Effector memory CD8-positive, alpha-beta T cell (primary cell): ENCODE data around the gene PIH1D2.

Experiments used
- ATAC-seq: fragments of 150-1000 bp; cut with Tn5 transposase; replicated peaks from 2 replicates; pipeline ENCODE4 v1.10.0; 2021; ENCODE audit warnings: mild to moderate bottlenecking, moderate library complexity
- DNase-seq, 3 experiments: peaks; one replicate each; pipeline ENCODE4 v3.0.0; 2021
- H3K27ac Mint-ChIP-seq, 2 donors: one replicate each; pipeline ENCODE4 v1.8.0; 2022; ENCODE audit warnings: mild to moderate bottlenecking in 2 of 2, mixed read lengths in 2 of 2, moderate library complexity in 2 of 2
- H3K27me3 Mint-ChIP-seq, 2 donors: one replicate each; pipeline ENCODE4 v1.8.0; 2022; ENCODE audit warnings: mixed read lengths in 2 of 2
- H3K36me3 Mint-ChIP-seq: one replicate; pipeline ENCODE4 v1.8.0; 2022; ENCODE audit warnings: mild to moderate bottlenecking, moderate library complexity, mixed read lengths; ENCODE audit not compliant: insufficient read depth
- H3K4me1 Mint-ChIP-seq, 2 donors: one replicate each; pipeline ENCODE4 v1.8.0; 2022; ENCODE audit warnings: low read depth in 2 of 2, mixed read lengths in 2 of 2
- H3K4me3 Mint-ChIP-seq, 2 donors: one replicate each; pipeline ENCODE4 v1.8.0; 2022; ENCODE audit warnings: mild to moderate bottlenecking in 2 of 2, mixed read lengths in 2 of 2, moderate library complexity in 2 of 2
- H3K9me3 Mint-ChIP-seq, 2 donors: one replicate each; pipeline ENCODE4 v1.8.0; 2022; ENCODE audit warnings: mixed read lengths in 2 of 2
- total RNA-seq, 9 experiments: gene quantifications; one replicate each; lab custom pipeline; 2026; lab: John Stamatoyannopoulos, UW

Gene PIH1D2, protein sequence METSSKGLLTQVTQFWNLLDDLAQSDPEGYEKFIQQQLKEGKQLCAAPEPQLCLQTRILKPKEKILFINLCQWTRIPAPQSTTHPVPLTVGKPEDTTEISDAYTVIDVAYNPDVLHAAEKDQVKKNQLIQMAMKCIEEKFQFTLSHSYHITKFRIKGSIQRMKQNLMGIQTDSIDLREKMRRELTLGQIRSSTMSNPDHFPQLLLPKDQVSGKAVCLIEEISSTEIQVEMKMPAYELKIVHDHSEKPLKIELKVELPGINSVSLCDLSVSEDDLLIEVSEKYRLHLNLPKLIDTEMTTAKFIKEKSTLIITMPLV
- 0 to 0.66 (median 0.37) reads per million in 9 experiments for total RNA-seq

DNA sequence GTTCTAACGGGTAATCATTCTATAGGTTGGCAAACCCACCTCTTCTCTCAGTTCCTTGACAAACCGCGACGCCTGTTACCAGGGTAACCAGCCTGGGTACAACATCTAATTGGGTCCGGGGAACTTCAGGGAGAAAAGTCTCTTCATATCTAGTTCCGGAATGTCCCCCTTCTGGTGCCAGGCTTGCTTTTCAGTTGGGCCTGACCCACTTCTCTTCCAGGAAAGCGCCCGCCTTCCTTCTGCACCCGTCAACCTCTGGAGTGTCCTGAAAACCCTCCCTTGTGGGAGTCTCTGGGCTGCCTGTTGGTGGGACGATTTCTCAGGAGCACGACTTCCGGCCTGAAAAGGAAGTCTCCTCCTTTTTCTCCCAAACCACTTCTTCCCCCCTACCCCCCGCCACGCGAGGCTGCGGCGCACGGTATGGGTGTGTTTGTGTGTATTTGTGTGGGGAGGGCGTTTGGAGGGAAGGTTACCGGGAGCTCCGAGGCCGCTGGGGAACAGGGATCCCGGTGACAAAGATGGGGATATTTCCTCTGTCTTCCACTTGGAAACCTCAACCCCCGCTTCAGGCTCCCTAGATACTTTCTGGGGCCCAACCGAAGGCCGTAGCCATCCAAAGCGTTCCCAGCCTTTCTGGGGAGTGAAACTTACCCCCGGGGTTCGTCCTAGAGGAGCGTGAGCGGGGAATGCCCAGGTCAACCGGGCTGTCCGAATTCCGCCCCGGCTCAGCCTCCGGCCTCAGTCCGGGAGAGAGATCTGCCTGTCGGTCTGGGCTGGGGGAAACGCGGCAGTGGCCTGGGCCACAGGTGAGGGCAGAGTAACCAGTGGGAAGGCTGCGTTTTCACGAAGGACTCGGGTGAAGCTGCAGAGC, at the start of gene PIH1D2, which contains the start of gene NKAPD1:
Gene PIH1D2, minus strand, starts transcription at position 77 of the 871 bp plus-strand sequence. CDS start 843 bp downstream, outside the sequence.
Gene NKAPD1, plus strand, starts transcription at position 359 of the 871 bp plus-strand sequence. CDS start 1,276 bp downstream, outside the sequence.
- no peaks in the 10 kb centered on the region for H3K9me3 Mint-ChIP-seq
- peaks cover 11 to 18% of the 10 kb centered on the region in 2 donors for H3K27me3 Mint-ChIP-seq
- ATAC-seq = peak; percentile 91
- peaks cover 10 to 19% of the 10 kb centered on the region in 2 donors for H3K4me1 Mint-ChIP-seq
- H3K4me3 Mint-ChIP-seq = peak within 1 kb of the TSS; percentile 85 to 91
- peaks cover 29% of the 10 kb centered on the region for H3K36me3 Mint-ChIP-seq
- DNase-seq = peak; percentile 79 to 84 (median 81)
- peak within 1 kb of the TSS; percentile 93 to 96 for H3K27ac Mint-ChIP-seq

DNA sequence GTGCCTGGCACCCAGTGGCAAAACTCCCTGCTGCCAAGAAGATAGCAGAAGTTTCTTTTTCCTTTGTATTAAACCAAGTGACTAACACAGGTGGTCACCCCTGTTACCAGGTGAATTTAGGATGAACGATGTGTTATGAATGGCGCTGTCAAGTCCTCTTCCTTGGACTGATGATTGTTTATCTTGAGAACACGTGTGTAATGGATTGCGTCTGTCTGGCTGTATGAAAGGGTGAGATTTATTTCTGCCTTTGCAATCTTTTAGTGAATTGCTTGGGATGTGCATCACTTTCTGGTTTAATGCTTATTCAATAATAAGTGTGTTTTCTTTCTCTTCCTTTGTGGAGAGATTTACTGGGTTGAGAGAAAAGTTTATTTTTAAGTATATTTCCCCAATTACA, 49.3 kb upstream of the PIH1D2 start:
- Mint-ChIP-seq H3K4me1 (no peaks in the 10 kb centered on the region), H3K4me3 (no peak overlapping the region), H3K27me3 (no peaks in the 10 kb centered on the region), H3K36me3 (no peaks in the 10 kb centered on the region), H3K9me3 (no peaks in the 10 kb centered on the region), H3K27ac (peak overlapping the region in 1 of 2 donors; percentile 18)
- ATAC-seq (no peak), DNase-seq (no peak)

DNA sequence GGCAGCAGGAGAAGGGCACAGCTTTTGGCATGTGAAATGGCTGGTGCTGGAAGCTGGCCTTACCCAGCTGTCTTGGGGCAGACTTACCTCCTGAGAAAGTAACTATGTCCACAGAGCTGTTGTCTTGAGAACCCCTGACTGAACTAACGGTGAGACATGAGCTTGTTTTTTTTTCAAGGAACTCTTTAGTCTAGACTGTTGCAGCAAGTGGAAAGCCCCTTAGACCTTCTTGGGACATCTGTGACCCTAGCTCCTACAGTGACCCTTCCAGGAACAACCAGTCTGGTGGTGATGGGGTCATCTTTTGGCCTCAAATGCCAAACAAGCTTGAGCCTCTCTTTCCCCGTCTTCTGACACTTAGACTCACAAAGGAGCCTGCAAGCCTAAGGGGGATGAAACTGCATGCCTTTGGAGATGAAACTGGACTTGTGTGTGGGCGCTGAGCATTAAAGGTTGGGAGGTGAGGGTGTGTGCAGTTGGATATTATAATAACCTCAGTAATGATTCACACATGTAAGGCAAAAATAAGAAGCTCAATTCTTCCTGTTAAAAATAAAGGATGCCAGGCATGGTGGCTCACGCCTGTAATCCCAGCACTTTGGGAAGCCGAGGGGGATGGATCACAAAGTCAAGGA, 48.3 kb upstream of the PIH1D2 start:
- Mint-ChIP-seq H3K36me3 (no peaks in the 10 kb centered on the region), H3K27ac (no peak overlapping the region), H3K9me3 (no peaks in the 10 kb centered on the region), H3K27me3 (no peaks in the 10 kb centered on the region), H3K4me3 (no peak overlapping the region), H3K4me1 (no peaks in the 10 kb centered on the region)
- no peak for DNase-seq
- ATAC-seq = no peak

DNA sequence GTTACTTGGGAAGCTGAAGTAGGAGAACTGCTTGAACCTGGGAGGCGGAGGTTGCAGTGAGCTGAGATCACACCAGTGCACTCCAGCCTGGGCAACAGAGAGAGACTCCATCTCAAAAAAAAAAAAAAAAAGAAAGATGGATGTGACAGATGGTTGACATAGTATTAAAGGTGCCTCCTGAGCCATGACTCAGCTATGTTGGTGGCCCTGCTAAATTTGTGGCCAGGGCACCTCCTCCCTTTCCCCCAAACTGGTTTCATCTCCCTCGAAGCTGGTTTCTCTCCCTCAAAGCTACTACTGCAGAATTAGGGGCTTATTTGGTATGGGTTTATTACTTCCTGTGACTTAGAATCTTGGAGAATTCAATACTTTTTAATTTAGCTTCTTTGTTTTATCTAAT, 44.4 kb upstream of the PIH1D2 start:
- ATAC-seq (no peak), DNase-seq (no peak)
- Mint-ChIP-seq H3K36me3 (no peaks in the 10 kb centered on the region), H3K27me3 (no peaks in the 10 kb centered on the region), H3K4me3 (no peak overlapping the region), H3K27ac (no peak overlapping the region), H3K9me3 (no peaks in the 10 kb centered on the region), H3K4me1 (peaks cover 0 to 1% of the 10 kb centered on the region in 2 donors)

DNA sequence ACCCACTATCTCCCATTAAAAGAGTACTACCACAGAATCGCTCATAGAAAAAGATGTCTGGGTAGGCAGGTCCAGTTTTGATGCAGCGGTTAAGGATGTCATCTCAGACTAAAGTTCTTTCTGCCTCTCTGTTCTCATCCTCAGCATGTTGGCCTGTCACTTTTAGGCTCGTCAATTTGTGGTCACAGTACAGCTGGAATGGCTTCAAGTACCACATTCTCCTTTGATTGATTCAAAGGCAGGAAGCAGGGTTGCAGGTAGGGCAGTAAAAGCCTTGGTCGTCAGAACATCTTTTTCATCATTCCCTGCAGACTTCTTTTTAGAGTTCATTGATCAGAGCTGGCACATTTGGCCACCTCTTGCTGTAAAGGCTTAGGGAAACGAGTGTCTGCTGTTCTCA, 41.6 kb upstream of the PIH1D2 start:
- H3K27ac Mint-ChIP-seq = no peak overlapping the region
- no peaks in the 10 kb centered on the region for H3K9me3 Mint-ChIP-seq
- peaks cover 0 to 1% of the 10 kb centered on the region in 2 donors for H3K4me1 Mint-ChIP-seq
- H3K36me3 Mint-ChIP-seq = no peaks in the 10 kb centered on the region
- ATAC-seq = no peak
- H3K4me3 Mint-ChIP-seq = no peak overlapping the region
- H3K27me3 Mint-ChIP-seq = no peaks in the 10 kb centered on the region
- no peak for DNase-seq

DNA sequence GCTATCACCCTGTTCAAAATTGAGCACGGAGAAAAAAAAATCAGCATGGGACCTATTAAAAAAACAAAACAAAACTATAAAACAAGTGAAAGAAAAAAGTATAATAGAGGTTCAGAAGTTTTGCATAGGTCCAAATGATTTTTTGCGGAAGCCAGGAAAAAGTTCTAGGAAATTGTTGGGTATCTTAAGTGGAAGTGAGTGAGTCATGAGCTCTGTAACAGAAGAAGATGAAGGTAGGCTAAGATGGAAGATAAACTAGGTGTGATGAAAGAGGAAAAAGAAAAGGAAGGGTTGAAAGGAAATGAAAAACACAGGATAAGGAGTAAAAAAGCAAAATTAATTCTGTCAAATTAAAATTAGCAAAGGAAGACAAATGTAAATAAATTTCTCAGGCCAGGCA, 40.6 kb upstream of the PIH1D2 start:
- DNase-seq (no peak), ATAC-seq (no peak)
- no peak overlapping the region for H3K4me3 Mint-ChIP-seq
- H3K36me3 Mint-ChIP-seq = no peaks in the 10 kb centered on the region
- H3K27ac Mint-ChIP-seq = peak overlapping the region in 1 of 2 donors; percentile 19
- no peaks in the 10 kb centered on the region for H3K9me3 Mint-ChIP-seq
- no peaks in the 10 kb centered on the region for H3K27me3 Mint-ChIP-seq
- peaks cover 0 to 1% of the 10 kb centered on the region in 2 donors for H3K4me1 Mint-ChIP-seq

DNA sequence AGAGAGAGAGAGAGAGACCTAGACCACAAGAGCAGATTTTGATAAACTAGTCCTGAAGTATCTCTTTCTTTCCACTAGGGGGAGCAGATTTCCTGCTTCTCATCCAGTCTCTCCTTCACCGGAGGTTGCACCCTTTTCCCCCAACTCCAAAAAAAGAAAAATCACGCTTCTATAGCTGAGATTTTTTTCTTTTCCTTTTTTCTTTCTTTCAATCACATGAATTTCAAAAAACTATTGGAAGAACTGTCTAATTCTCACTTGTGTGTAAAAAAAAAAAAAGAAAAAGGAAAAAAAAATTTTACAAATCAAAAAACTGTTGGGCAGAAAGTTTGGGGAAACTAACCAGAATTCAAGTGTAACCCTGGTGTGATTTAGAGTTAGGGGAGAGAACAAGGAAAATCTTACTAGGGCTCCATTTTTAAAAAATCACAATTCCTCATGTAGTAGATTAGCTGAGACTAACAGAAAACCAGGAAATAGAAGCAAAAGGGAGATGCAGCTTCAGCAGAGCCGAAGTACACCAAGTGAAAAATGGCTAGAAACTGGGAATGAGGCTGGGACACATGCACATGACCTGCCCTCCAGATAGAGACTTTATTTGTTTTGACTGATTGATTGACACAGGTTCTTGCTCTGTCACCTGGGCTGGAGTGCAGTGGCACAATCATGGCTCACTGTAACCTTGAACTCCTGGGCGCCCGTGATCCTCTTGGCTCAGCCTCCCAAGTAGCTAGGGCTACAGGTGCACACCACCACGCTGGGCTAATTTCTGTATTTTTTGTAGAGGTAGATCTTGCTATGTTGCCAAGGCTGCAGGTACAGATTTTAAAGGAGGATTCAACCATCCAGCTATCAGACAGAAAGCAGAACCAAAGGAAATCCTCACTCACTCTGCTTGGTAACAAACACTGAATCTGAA, 40.0 kb upstream of the PIH1D2 start:
- peak; percentile 65 for ATAC-seq

DNA sequence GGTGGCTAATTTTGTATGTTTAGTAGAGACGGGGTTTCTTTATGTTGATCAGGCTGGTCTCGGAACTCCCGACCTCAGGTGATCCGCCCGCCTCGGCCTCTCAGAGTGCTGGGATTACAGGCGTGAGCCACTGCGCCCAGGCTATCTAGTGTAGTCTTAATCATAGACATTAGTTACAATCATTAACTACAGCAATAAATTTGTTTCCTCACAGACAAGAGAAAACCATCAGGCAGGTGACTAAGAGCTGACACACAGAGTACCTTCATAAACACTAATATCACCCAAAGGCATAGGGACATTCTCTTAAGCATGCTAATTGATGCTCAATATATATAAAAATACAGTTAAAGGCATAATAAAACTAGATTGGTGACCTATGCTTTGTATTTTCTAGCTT, 32.3 kb upstream of the PIH1D2 start:
- no peaks in the 10 kb centered on the region for H3K36me3 Mint-ChIP-seq
- H3K27me3 Mint-ChIP-seq = no peaks in the 10 kb centered on the region
- ATAC-seq (no peak), DNase-seq (no peak)
- H3K9me3 Mint-ChIP-seq = no peaks in the 10 kb centered on the region
- H3K4me1 Mint-ChIP-seq = no peaks in the 10 kb centered on the region
- H3K27ac Mint-ChIP-seq = no peak overlapping the region
- H3K4me3 Mint-ChIP-seq = no peak overlapping the region

More for the DNA sequence above, 40.0 kb upstream of the PIH1D2 start:
- no peaks in the 10 kb centered on the region for H3K36me3 Mint-ChIP-seq
- no peak overlapping the region for H3K4me3 Mint-ChIP-seq
- H3K27me3 Mint-ChIP-seq = no peaks in the 10 kb centered on the region
- no peak for DNase-seq
- H3K4me1 Mint-ChIP-seq = peaks cover 0 to 1% of the 10 kb centered on the region in 2 donors
- H3K27ac Mint-ChIP-seq = peak overlapping the region; percentile 19 to 46
- no peaks in the 10 kb centered on the region for H3K9me3 Mint-ChIP-seq

DNA sequence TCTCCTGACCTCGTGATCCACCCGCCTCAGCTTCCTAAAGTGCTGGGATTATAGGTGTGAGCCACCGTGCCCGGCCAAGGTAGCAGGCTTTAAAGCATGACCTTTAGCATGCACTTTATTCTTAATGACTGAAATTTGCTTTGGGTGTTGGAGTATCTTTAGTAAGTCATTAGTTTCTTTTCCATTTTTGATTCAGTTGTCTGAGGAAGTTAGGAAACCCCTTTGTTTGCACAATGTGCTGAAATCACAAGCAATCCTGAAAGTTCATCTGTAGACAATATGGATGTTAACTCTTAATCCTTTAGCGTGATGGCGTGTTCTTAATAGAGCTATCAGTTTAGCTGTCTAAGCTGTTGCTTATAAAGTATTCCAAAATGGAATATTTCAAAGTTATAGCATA, 29.6 kb upstream of the PIH1D2 start:
- Mint-ChIP-seq H3K4me1 (no peaks in the 10 kb centered on the region), H3K4me3 (no peak overlapping the region), H3K27ac (no peak overlapping the region), H3K36me3 (no peaks in the 10 kb centered on the region), H3K27me3 (no peaks in the 10 kb centered on the region), H3K9me3 (no peaks in the 10 kb centered on the region)
- DNase-seq (no peak), ATAC-seq (no peak)

DNA sequence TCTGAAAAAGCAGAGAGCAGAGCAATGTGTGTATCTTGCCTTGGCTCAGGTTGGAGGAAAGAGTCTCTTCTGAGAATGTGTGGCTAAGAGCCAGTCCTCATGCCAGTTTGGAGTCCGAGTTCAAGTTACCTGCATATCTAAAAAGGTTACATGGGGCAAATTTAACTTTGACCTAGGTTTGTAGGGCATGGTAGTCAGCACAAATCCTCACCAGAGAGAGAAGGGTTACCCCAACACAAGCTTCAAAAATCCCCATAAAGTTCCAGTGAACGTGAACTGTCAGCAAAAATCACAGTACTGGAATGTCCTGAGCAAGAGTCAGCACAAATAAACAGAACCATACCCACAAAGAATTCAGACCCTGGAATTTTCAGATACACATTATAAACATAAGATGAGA, 26.6 kb upstream of the PIH1D2 start:
- Mint-ChIP-seq H3K4me1 (peaks cover 4% of the 10 kb centered on the region in 2 donors), H3K27me3 (no peaks in the 10 kb centered on the region), H3K9me3 (no peaks in the 10 kb centered on the region), H3K36me3 (peaks cover 13% of the 10 kb centered on the region), H3K4me3 (no peak overlapping the region), H3K27ac (no peak overlapping the region)
- ATAC-seq (no peak), DNase-seq (no peak)

DNA sequence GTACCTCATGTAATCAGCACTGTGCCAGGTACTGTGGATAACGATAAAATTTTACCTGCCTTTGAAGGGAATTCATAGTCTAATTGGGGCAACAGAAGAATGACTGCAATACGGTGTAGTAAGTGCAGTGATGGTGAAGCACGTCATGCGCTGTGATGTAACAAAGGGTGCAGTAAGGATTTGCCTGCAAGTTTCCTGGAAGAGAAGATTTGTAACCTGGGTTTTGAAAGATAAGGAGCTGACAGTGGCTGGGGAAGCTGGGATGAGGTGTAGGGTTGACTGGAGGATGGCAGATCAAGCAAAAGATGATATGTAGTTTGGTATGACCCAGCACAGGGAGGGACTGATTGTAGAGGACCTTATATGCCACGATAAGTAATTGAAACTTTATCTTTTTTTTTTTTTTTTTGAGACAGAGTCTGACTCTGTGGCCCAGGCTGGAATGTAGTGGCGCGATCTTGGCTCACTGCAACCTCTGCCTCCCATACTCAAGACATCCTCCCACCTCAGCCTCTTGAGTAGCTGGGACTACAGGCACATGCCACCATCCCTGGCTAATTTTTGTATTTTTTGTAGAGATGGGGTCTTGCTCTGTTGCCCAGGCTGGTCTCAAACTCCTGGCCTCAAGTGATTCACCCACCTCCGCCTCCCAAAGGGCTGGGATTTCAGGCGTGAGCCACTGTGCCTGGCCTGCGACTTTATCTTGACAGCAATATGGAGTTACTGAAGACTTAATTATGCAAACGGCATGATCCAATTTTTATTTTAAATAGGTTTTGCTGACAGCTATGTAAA, 24.1 kb upstream of the PIH1D2 start:
- H3K4me1 Mint-ChIP-seq = peaks cover 4 to 7% of the 10 kb centered on the region in 2 donors

DNA sequence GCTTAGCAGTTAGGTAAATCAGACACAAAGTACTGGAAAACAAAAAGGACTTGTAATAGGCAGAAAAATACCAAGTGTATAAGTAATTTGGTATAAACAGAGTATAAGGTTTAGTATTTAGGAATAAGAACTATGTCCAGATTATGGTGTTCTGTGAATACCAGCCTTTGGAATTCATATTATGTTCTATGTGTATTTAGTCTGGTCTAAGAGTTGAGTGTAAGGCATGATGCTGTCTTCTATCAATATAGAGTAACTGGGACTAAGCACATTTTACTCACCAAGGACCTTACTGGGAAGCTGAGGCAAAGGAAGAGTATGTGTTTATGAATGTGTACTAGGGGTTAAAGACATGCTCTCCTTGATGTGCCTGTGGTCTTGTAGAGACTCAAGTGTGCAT, 22.4 kb upstream of the PIH1D2 start:
- no peaks in the 10 kb centered on the region for H3K27me3 Mint-ChIP-seq

More for the DNA sequence above, 24.1 kb upstream of the PIH1D2 start:
- ATAC-seq = no peak
- Mint-ChIP-seq H3K27ac (no peak overlapping the region), H3K27me3 (no peaks in the 10 kb centered on the region), H3K9me3 (no peaks in the 10 kb centered on the region), H3K4me3 (no peak overlapping the region), H3K36me3 (peaks cover 21% of the 10 kb centered on the region)
- DNase-seq = no peak

More for the DNA sequence above, 22.4 kb upstream of the PIH1D2 start:
- no peak overlapping the region for H3K4me3 Mint-ChIP-seq
- ATAC-seq = no peak
- H3K36me3 Mint-ChIP-seq = peaks cover 33% of the 10 kb centered on the region
- no peaks in the 10 kb centered on the region for H3K9me3 Mint-ChIP-seq
- no peak for DNase-seq
- H3K4me1 Mint-ChIP-seq = peaks cover 7 to 8% of the 10 kb centered on the region in 2 donors
- H3K27ac Mint-ChIP-seq = no peak overlapping the region
